Lower leg skin (tissue), 3 donors: ENCODE results near the gene FCGR2B.
"Not testable (repeated sequence)": the region's sequence is repeated elsewhere in the genome, so short reads cannot be mapped to it uniquely, and the experiment has no call there.

Experiments
- CTCF ChIP-seq, 3 donors: fragments of 450-650 bp; IDR thresholded peaks; one replicate each; pipeline ENCODE4 v1.5.1; 2016; ENCODE audit warnings: antibody characterized with exemption in 3 of 3, mild to moderate bottlenecking in 3 of 3, moderate library complexity in 2 of 3
- POLR2A ChIP-seq, 2 donors: fragments of 450-650 bp; IDR thresholded peaks; one replicate each; pipeline ENCODE4 v1.6.1; 2016 to 2017; ENCODE audit warnings: antibody characterized with exemption in 2 of 2, mild to moderate bottlenecking in 1 of 2, moderate library complexity in 1 of 2

DNA sequence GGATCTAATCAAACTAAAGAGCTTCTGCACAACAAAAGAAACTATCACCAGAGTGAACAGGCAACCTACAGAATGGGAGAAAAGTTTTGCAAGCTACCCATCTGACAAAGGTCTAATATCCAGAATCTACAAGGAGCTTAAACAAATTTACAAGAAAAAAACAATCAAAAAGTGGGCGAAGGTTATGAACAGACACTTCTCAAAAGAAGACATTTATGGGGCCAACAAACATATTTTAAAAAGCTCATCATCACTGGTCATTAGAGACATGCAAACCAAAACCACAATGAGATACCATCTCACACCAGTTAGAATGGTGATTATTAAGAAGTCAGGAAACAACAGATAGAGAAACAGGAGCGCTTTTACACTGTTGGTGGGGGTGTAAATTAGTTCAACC, 35.4 kb downstream of the FCGR2B start:
- TF ChIP-seq CTCF, POLR2A (IDR thresholded peaks at IDR 0.05): not testable (repeated sequence)
